GM19099 (cell line): ENCODE measurements around the gene CTSW.
A peak's percentile ranks its signal among the peaks of the same experiment; 100 is the strongest.

ENCODE experiments used
- POLR2A ChIP-seq: IDR thresholded peaks from 3 replicates; pipeline ENCODE4 v1.6.1; 2011; ENCODE audit warnings: low read depth; ENCODE audit not compliant: insufficient read length; ENCODE audit errors: extremely low read depth

The CTSW gene

GRCh38 chr11:65898656-65899355 is 19.2 kb downstream of the CTSW start:
- TF ChIP-seq POLR2A: no peak

GRCh38 chr11:65899356-65900124 is 19.9 kb downstream of the CTSW start:
- TF ChIP-seq POLR2A: no peak

GRCh38 chr11:65900125-65900898 is 20.7 kb downstream of the CTSW start, which contains the start of gene FOSL1:
FOSL1 (minus strand) TSS chr11:65900388; CDS start chr11:65900339, 49 bp downstream.
- peak; percentile 78 for TF ChIP-seq POLR2A

GRCh38 chr11:65900899-65901180 is 21.2 kb downstream of the CTSW start:
- TF ChIP-seq POLR2A: no peak

GRCh38 chr11:65903068-65903481 is 23.4 kb downstream of the CTSW start:
- TF ChIP-seq POLR2A: no peak

- no peak for TF ChIP-seq POLR2A
Observed at GRCh38 chr11:65903715-65904114, 24.1 kb downstream of the CTSW start.

- no peak for TF ChIP-seq POLR2A
Observed at GRCh38 chr11:65906602-65907001, 27.0 kb downstream of the CTSW start.

- no peak for TF ChIP-seq POLR2A
Observed at GRCh38 chr11:65907878-65908277, 28.2 kb downstream of the CTSW start.

- TF ChIP-seq POLR2A: no peak
Observed at GRCh38 chr11:65911682-65912568, 32.3 kb downstream of the CTSW start.

GRCh38 chr11:65912845-65913244 is 33.2 kb downstream of the CTSW start:
- TF ChIP-seq POLR2A: no peak

GRCh38 chr11:65915101-65915820 is 35.6 kb downstream of the CTSW start:
- no peak for TF ChIP-seq POLR2A

- TF ChIP-seq POLR2A: no peak
Observed at GRCh38 chr11:65915821-65916251, 36.2 kb downstream of the CTSW start.

GRCh38 chr11:65916391-65916790 is 36.8 kb downstream of the CTSW start:
- no peak for TF ChIP-seq POLR2A

GRCh38 chr11:65917077-65917433 is 37.4 kb downstream of the CTSW start:
- no peak for TF ChIP-seq POLR2A
